Measurements from ENCODE around the gene ANKRD10.

- TF ChIP-seq POLR2A (IDR thresholded peaks at IDR 0.05) (peak; percentile 91), CTCF (IDR thresholded peaks at IDR 0.05 in 4 of 5, conservative IDR thresholded peaks at IDR 0.05 in 1 of 5) (no peak)
Measured at GRCh38 chr13:110914331-110915056, 375 bp downstream of the ANKRD10 start.
